H1 (cell line): Measurements from ENCODE around the gene RNF5. TPM values are rescaled to one million over a fixed set of nuclear protein-coding genes. Genes with fewer than 3 reads are reported as not detected.
"Not testable (repeated sequence)": the region's sequence is repeated elsewhere in the genome, so short reads cannot be mapped to it uniquely, and the experiment has no call there.

Experiments
- CTCF ChIA-PET: fragments of 300-600 bp; sonication (Branson Sonifier 250); formaldehyde crosslinking; loops from one replicate; lab custom pipeline; 2021; ENCODE audit not compliant: partially characterized antibody; lab: Charles Lee
- POLR2A ChIA-PET: fragments of 300-600 bp; sonication (Branson Sonifier 250); formaldehyde crosslinking; loops from one replicate; lab custom pipeline; 2021; ENCODE audit warnings: inconsistent platforms; ENCODE audit not compliant: partially characterized antibody; lab: Charles Lee
- DNase-seq, 2 experiments: peaks; one replicate each; pipeline versions ENCODE4 v3.0.0 to v3.0.0-alpha.2; 2010 to 2022; ENCODE audit warnings: low spot score in 2 of 2, low read depth in 1 of 2, mixed read lengths in 1 of 2
- FAIRE-seq: peaks from 2 replicates; lab custom pipeline; 2011; peaks lifted over from hg19 to GRCh38; lab: Jason Lieb, UNC
- H2AFZ ChIP-seq: 2 replicates; pipeline ENCODE4 v1.8.1; 2012; ENCODE audit warnings: low read length, inconsistent platforms
- H2AK5ac ChIP-seq: 2 replicates; pipeline ENCODE4 v1.6.1; 2013; ENCODE audit warnings: low read depth, low read length
- H2BK120ac ChIP-seq: replicated peaks from 2 replicates; pipeline ENCODE3; 2013; ENCODE audit warnings: low read depth, low read length, inconsistent platforms
- H2BK12ac ChIP-seq: 2 replicates; pipeline ENCODE4 v1.6.1; 2013; ENCODE audit warnings: low read depth, low read length
- H2BK15ac ChIP-seq: 2 replicates; pipeline ENCODE4 v1.6.1; 2013; ENCODE audit warnings: low read length
- H2BK20ac ChIP-seq: 2 replicates; pipeline ENCODE4 v1.6.1; 2013; ENCODE audit warnings: low read length
- H2BK5ac ChIP-seq: 2 replicates; pipeline ENCODE4 v1.6.1; 2013; ENCODE audit warnings: low read depth, low read length
- H3K14ac ChIP-seq: 2 replicates; pipeline ENCODE4 v1.6.1; 2013; ENCODE audit warnings: inconsistent platforms; ENCODE audit not compliant: insufficient read length
- H3K18ac ChIP-seq: 2 replicates; pipeline ENCODE4 v1.6.1; 2013; ENCODE audit warnings: low read length; ENCODE audit errors: extremely low read depth
- H3K23ac ChIP-seq: 2 replicates; pipeline ENCODE4 v1.6.1; 2013; ENCODE audit warnings: inconsistent platforms; ENCODE audit not compliant: insufficient read length
- H3K23me2 ChIP-seq: 2 replicates; pipeline ENCODE4 v1.6.1; 2013; ENCODE audit warnings: low read depth, low read length
- H3K27ac ChIP-seq: 2 replicates; pipeline ENCODE4 v1.6.1; 2011; ENCODE audit warnings: low read depth, low read length, inconsistent platforms
- H3K27me3 ChIP-seq, 4 experiments: replicated peaks in 1 of 4; 1 replicate in 1 of 4; 2 replicates in 3 of 4; pipeline versions ENCODE4 v1.6.1 to v1.8.1; 2011 to 2013; ENCODE audit warnings: low read length in 3 of 4, mild to moderate bottlenecking in 3 of 4, inconsistent platforms in 2 of 4, mixed read lengths in 2 of 4, moderate library complexity in 1 of 4; ENCODE audit not compliant: control insufficient read depth in 3 of 4, insufficient read depth in 3 of 4; ENCODE audit errors: extremely low read depth in 1 of 4
- H3K36me3 ChIP-seq, 4 experiments: 2 replicates each; pipeline versions ENCODE4 v1.6.1 to v1.8.1; 2011 to 2013; ENCODE audit warnings: mild to moderate bottlenecking in 4 of 4, low read length in 3 of 4, moderate library complexity in 2 of 4, control low read depth in 1 of 4, inconsistent platforms in 1 of 4; ENCODE audit not compliant: insufficient read depth in 4 of 4, control insufficient read depth in 2 of 4
- H3K4ac ChIP-seq: replicated peaks from 2 replicates; pipeline ENCODE3; 2013; ENCODE audit warnings: low read length, low read depth, mixed read lengths, inconsistent platforms; ENCODE audit not compliant: insufficient read length
- H3K4me1 ChIP-seq, 4 experiments: replicated peaks in 1 of 4; 1 replicate in 1 of 4; 2 replicates in 3 of 4; pipeline versions ENCODE4 v1.6.1 to v1.8.1; 2011 to 2013; ENCODE audit warnings: low read length in 3 of 4, inconsistent platforms in 2 of 4, mixed read lengths in 1 of 4; ENCODE audit not compliant: insufficient read depth in 4 of 4, control insufficient read depth in 3 of 4
- H3K4me2 ChIP-seq, 2 experiments: 2 replicates each; pipeline versions ENCODE4 v1.6.1 to v1.8.1; 2011 to 2013; ENCODE audit warnings: low read depth in 2 of 2, low read length in 2 of 2, control low read depth in 1 of 2, inconsistent platforms in 1 of 2, mild to moderate bottlenecking in 1 of 2; ENCODE audit not compliant: insufficient read depth in 1 of 2
- H3K4me3 ChIP-seq, 4 experiments: fragments of 200-600, 300-600 bp in 1 of 4; sonication (generic), shearing (Covaris generic), sonication (Bioruptor Twin) in 1 of 4; 2 replicates each; pipeline versions ENCODE4 v1.5.1 to v1.8.1; 2011 to 2016; ENCODE audit warnings: low read length in 4 of 4, low read depth in 3 of 4, control low read depth in 2 of 4, inconsistent platforms in 2 of 4, mild to moderate bottlenecking in 2 of 4, mixed read lengths in 1 of 4, moderate library complexity in 1 of 4; ENCODE audit not compliant: insufficient read depth in 2 of 4; ENCODE audit errors: extremely low read depth in 1 of 4
- H3K56ac ChIP-seq: replicated peaks from 2 replicates; pipeline ENCODE3; 2013; ENCODE audit warnings: low read depth, mild to moderate bottlenecking, mixed read lengths, low read length, inconsistent platforms; ENCODE audit not compliant: insufficient read length
- H3K79me1 ChIP-seq: 2 replicates; pipeline ENCODE4 v1.6.1; 2013; ENCODE audit warnings: low read depth, low read length, control low read depth
- H3K79me2 ChIP-seq, 2 experiments: 2 replicates each; pipeline versions ENCODE4 v1.6.1 to v1.8.1; 2012 to 2013; ENCODE audit warnings: low read length in 2 of 2, mild to moderate bottlenecking in 2 of 2, inconsistent platforms in 1 of 2; ENCODE audit not compliant: insufficient read depth in 2 of 2, control insufficient read depth in 1 of 2
- H3K9ac ChIP-seq, 4 experiments: replicated peaks in 1 of 4; 1 replicate in 1 of 4; 2 replicates in 3 of 4; pipeline versions ENCODE4 v1.6.1 to v1.8.1; 2011 to 2013; ENCODE audit warnings: low read depth in 3 of 4, low read length in 3 of 4, control low read depth in 2 of 4, mild to moderate bottlenecking in 2 of 4, moderate library complexity in 2 of 4, inconsistent platforms in 1 of 4; ENCODE audit errors: extremely low read depth in 1 of 4
- H3K9me3 ChIP-seq, 2 experiments: 2 replicates each; pipeline versions ENCODE4 v1.6.1 to v1.8.1; 2012 to 2013; ENCODE audit warnings: mild to moderate bottlenecking in 2 of 2, moderate library complexity in 2 of 2, control low read depth in 1 of 2, inconsistent platforms in 1 of 2, low read depth in 1 of 2, low read length in 1 of 2, mixed read lengths in 1 of 2; ENCODE audit not compliant: insufficient read depth in 2 of 2
- H4K20me1 ChIP-seq, 2 experiments: replicated peaks in 1 of 2; 2 replicates each; pipeline versions ENCODE3 to v1.8.1; 2011 to 2013; ENCODE audit warnings: inconsistent platforms in 2 of 2, low read length in 2 of 2, mild to moderate bottlenecking in 1 of 2; ENCODE audit not compliant: insufficient read depth in 2 of 2, control insufficient read depth in 1 of 2
- H4K5ac ChIP-seq: 2 replicates; pipeline ENCODE4 v1.6.1; 2013; ENCODE audit warnings: low read length, low read depth, mixed read lengths, inconsistent platforms; ENCODE audit not compliant: insufficient read length
- H4K8ac ChIP-seq: 2 replicates; pipeline ENCODE4 v1.8.0; 2013; ENCODE audit warnings: mild to moderate bottlenecking, moderate library complexity, low read length, inconsistent platforms; ENCODE audit not compliant: insufficient read depth; ENCODE audit errors: extremely low read depth
- H4K91ac ChIP-seq: replicated peaks from 2 replicates; pipeline ENCODE3; 2013; ENCODE audit warnings: low read length, mixed read lengths, inconsistent platforms; ENCODE audit not compliant: insufficient read length
- WGBS, 2 experiments: shearing (Covaris generic) in 1 of 2; methylation state at CpG; one replicate each; pipeline versions ENCODE4 v1.1.6 to v1.1.7; 2013 to 2015; ENCODE audit warnings: low lambda C conversion rate in 2 of 2, mixed read lengths in 2 of 2, inconsistent platforms in 1 of 2, low coverage in 1 of 2, missing lambda C conversion rate in 1 of 2; ENCODE audit not compliant: insufficient replicate concordance in 2 of 2, insufficient coverage in 1 of 2, insufficient read length in 1 of 2; ENCODE audit errors: extremely low coverage in 1 of 2, missing lambda C conversion rate in 1 of 2; 5-methylcytosine and 5-hydroxymethylcytosine counted together
- polyA plus RNA-seq, 7 experiments: library from polyadenylated mRNA; depleted of rRNA in 3 of 7; stranded (reverse) in 5 of 7; unstranded in 2 of 7; fragments of >200 nt in 5 of 7; fragments of 200-250 nt in 2 of 7; gene quantifications; 1 replicate in 5 of 7; 2 replicates in 1 of 7; 4 replicates in 1 of 7; pipeline versions ENCODE4 v1.2.1 to v1.2.3, GENCODE V29; 2011 to 2013; ENCODE audit warnings: missing spikeins in 2 of 7, mixed read lengths in 2 of 7
- total RNA-seq: library from RNA; stranded (reverse); fragmentation: NEBNext Ultra II Directional; extraction: Animal tissue kit (Norgen Biotek cat#: 25700); gene quantifications from 2 replicates; pipeline ENCODE4 v1.2.1, GENCODE V29; 2021

The RNF5 gene
- total and polyA plus RNA-seq, 2 of the 8 experiments (the other 6 are each of a cell fraction or from before 2014, with no cell fraction given): 90.0 to 158 TPM

GRCh38 chr6:32193096-32193495, 14.9 kb downstream of the RNF5 start:
- 77% methylated on average over 13 of the region's 13 CpGs; no CpG with 5 or more reads in 1 of the 2 experiments for WGBS, 2 experiments
- not testable (repeated sequence) for H2AFZ ChIP-seq
- CTCF ChIA-PET: interaction anchor here (1.0 to 1.6 kb wide), 6 partner anchors 10 to 778 kb away, joined by 3 to 6 read pairs (median 4); no protein-coding TSS in a partner anchor

More at GRCh38 chr6:32193096-32193495, 14.9 kb downstream of the RNF5 start:
- H3K36me3 ChIP-seq, H2BK15ac ChIP-seq, H4K91ac ChIP-seq, FAIRE-seq, H2AK5ac ChIP-seq, DNase-seq, H2BK5ac ChIP-seq, H4K20me1 ChIP-seq, H3K56ac ChIP-seq, H3K14ac ChIP-seq, H2BK20ac ChIP-seq, H3K79me1 ChIP-seq, H3K9ac ChIP-seq, H3K4ac ChIP-seq, H2BK120ac ChIP-seq, H3K27me3 ChIP-seq, H4K8ac ChIP-seq, H4K5ac ChIP-seq, H3K9me3 ChIP-seq, H2BK12ac ChIP-seq, H3K27ac ChIP-seq, H3K23ac ChIP-seq: not testable (repeated sequence)
- H3K4me2 ChIP-seq: peak overlapping the region; percentile 51 to 57; a peak in 2 of 4 replicates
- H3K4me1 ChIP-seq: peaks cover 8 to 48% (median 26%) of the 10 kb centered on the region in 4 experiments
- H3K79me2 ChIP-seq: peaks cover 0 to 13% of the 10 kb centered on the region in 2 experiments; a peak in 2 of 4 replicates
- POLR2A ChIA-PET: interaction anchor here (1.0 to 13.3 kb wide), 6 partner anchors 14 to 779 kb away, joined by 3 to 194 read pairs (median 8); partner anchors contain the start of genes AGPAT1, PRRT1, RNF5 and TNXB
- H3K23me2 ChIP-seq: peaks cover 11% of the 10 kb centered on the region
- peak overlapping the region in 1 of 4 experiments; percentile 42; a peak in 1 of 8 replicates for H3K4me3 ChIP-seq
- 0 out of 2 replicates have a peak overlapping the region, but pooled peaks have one; percentile 97 for H3K18ac ChIP-seq
